Adrenal gland (tissue), 5 donors: Measurements from ENCODE around the gene LRRC4.

ENCODE experiments used
- POLR2A ChIP-seq, 2 donors: fragments of 450-650 bp; IDR thresholded peaks; one replicate each; pipeline ENCODE4 v1.6.1; 2017; ENCODE audit warnings: antibody characterized with exemption in 2 of 2, mild to moderate bottlenecking in 2 of 2, moderate library complexity in 1 of 2
- TF ChIP-seq, protein P1 (sequence below), 6 experiments: fragments of 450-650 bp in 4 of 6; fragments of 200-600 bp in 2 of 6; sonication (generic) in 1 of 6; IDR thresholded peaks; 1 replicate in 5 of 6; 2 replicates in 1 of 6; pipeline versions ENCODE4 v1.5.1 to v1.8.0; 2016 to 2021; ENCODE audit warnings: antibody characterized with exemption in 6 of 6, mild to moderate bottlenecking in 2 of 6, moderate library complexity in 1 of 6
- donor health status: DM: no; HTN: no; CAD: no.

DNA sequence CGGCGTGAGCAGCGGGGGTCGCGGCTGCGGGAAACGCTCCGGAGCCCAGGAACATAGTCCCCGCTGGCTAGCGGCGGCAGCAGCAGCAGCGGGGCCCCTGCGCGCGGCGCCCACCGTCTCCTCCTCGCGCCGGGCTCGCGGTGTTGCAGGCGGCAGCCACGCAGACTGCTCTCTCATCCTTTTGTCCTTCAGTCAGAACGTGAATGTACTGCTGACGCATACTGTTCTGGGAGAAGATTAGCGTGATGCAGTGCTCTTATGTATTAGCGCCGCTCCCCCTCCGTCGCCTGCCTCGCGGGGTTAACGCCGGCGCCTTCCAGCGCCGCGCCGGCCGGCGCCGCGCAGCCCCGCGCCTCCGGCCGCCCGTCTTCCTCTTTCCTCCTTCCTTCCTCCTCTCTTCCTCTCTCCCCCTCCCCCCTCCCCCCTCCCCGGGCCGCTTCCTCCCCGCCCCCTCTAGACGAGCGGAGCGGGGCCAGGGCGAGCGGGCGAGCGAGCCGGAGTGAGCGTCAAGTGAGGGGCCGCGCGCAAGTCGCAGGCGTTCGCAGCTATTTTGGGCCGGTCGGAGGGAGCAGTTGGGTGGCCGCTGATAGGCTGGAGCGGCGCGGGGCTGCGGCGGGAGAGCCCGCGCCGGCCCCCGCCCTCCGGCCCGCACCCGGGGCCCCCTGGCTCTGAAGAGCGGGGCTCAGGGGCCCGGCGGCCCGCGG, 816 bp upstream of the LRRC4 start:
- TF ChIP-seq, protein P1, sequence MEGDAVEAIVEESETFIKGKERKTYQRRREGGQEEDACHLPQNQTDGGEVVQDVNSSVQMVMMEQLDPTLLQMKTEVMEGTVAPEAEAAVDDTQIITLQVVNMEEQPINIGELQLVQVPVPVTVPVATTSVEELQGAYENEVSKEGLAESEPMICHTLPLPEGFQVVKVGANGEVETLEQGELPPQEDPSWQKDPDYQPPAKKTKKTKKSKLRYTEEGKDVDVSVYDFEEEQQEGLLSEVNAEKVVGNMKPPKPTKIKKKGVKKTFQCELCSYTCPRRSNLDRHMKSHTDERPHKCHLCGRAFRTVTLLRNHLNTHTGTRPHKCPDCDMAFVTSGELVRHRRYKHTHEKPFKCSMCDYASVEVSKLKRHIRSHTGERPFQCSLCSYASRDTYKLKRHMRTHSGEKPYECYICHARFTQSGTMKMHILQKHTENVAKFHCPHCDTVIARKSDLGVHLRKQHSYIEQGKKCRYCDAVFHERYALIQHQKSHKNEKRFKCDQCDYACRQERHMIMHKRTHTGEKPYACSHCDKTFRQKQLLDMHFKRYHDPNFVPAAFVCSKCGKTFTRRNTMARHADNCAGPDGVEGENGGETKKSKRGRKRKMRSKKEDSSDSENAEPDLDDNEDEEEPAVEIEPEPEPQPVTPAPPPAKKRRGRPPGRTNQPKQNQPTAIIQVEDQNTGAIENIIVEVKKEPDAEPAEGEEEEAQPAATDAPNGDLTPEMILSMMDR (IDR thresholded peaks at IDR 0.05), result peak in 4 of 6 experiments; percentile 16 to 52 (median 28)
- TF ChIP-seq POLR2A (IDR thresholded peaks at IDR 0.05), result peak; percentile 71 to 91
